GM12878 (cell line): Measurements from ENCODE around the gene NINL. TPM values are rescaled to one million over a fixed set of nuclear protein-coding genes. Genes with fewer than 3 reads are reported as not detected.

Source experiments
- PRDM15 ChIP-seq: fragments of 450-650 bp; formaldehyde crosslinking; IDR thresholded peaks from 2 replicates; pipeline ENCODE4 v1.4.0; 2020; ENCODE audit warnings: mild to moderate bottlenecking, moderate library complexity
- RELB ChIP-seq: fragments of 450-650 bp; IDR thresholded peaks from 2 replicates; pipeline ENCODE4 v1.6.1; 2017; ENCODE audit warnings: low read depth, mild to moderate bottlenecking, moderate library complexity
- ZBTB4 ChIP-seq: fragments of 450-650 bp; formaldehyde crosslinking; IDR thresholded peaks from 2 replicates; pipeline ENCODE4 v1.4.0; 2022; ENCODE audit warnings: mild to moderate bottlenecking, moderate library complexity
- ZBTB40 ChIP-seq: fragments of 450-650 bp; IDR thresholded peaks from 2 replicates; pipeline ENCODE4 v1.6.1; 2016; ENCODE audit warnings: mild to moderate bottlenecking, moderate library complexity, borderline replicate concordance
- polyA plus RNA-seq, 11 experiments: library from polyadenylated mRNA; depleted of rRNA in 4 of 11; unstranded in 6 of 11; stranded (reverse) in 5 of 11; fragments of >200 nt; fragmentation: Nextera tagmentation in 4 of 11; fragmentation: Illumina TruSeq in 1 of 11; extraction: Ambion mirVana in 4 of 11; extraction: Trizol in 1 of 11; gene quantifications; 1 replicate in 1 of 11; 2 replicates in 10 of 11; pipeline versions ENCODE4 v1.2.1 to v1.2.3, GENCODE V29; 2011 to 2016; ENCODE audit warnings: inconsistent platforms in 2 of 11, missing spikeins in 2 of 11, low read depth in 1 of 11
- total RNA-seq, 4 experiments: library from RNA; depleted of rRNA in 3 of 4; stranded (reverse); fragments of >200 nt in 3 of 4; fragmentation: Illumina TruSeq in 1 of 4; extraction: Trizol in 1 of 4; gene quantifications; 2 replicates each; pipeline versions ENCODE4 v1.2.1 to v1.2.3, GENCODE V29; 2013 to 2021

The NINL gene
- total and polyA plus RNA-seq, 10 of the 15 experiments (the other 5 are each of a cell fraction or from before 2014, with no cell fraction given) = 0.04 to 0.77 (median 0.23) TPM; not detected in 1

GRCh38 chr20:25468126-25469075 is 116.9 kb downstream of the NINL start (continued):
- TF ChIP-seq PRDM15 (no peak), ZBTB40 (no peak), RELB (no peak), ZBTB4 (no peak)
